Esophagus squamous epithelium (tissue), 5 donors: Measurements from ENCODE around the gene NUDT21. TPM values are rescaled to one million over a fixed set of nuclear protein-coding genes. Genes with fewer than 3 reads are reported as not detected.
A peak's percentile ranks its signal among the peaks of the same experiment; 100 is the strongest.

Source experiments
- DNase-seq: peaks from one replicate; lab custom pipeline; 2025; lab: John Stamatoyannopoulos, UW
- H3K27ac ChIP-seq, 4 donors: fragments of 200-600 bp; sonication (generic); one replicate each; pipeline ENCODE4 v1.5.1; 2016 to 2019; ENCODE audit warnings: mild to moderate bottlenecking in 1 of 4
- H3K27me3 ChIP-seq, 4 donors: fragments of 200-600 bp; sonication (generic); 1 replicate in 3 of 4; 2 replicates in 1 of 4; pipeline versions ENCODE4 v1.5.1 to v1.6.0; 2017 to 2021; ENCODE audit warnings: antibody characterized with exemption in 1 of 4
- H3K36me3 ChIP-seq, 3 donors: fragments of 200-600 bp; sonication (generic); one replicate each; pipeline ENCODE4 v1.5.1; 2016 to 2019
- H3K4me1 ChIP-seq, 3 donors: fragments of 200-600 bp; sonication (generic); one replicate each; pipeline ENCODE4 v1.5.1; 2017 to 2019
- H3K4me3 ChIP-seq, 4 donors: fragments of 200-600 bp; sonication (generic); 1 replicate in 3 of 4; 2 replicates in 1 of 4; pipeline ENCODE4 v1.5.1; 2016 to 2019; ENCODE audit warnings: mild to moderate bottlenecking in 2 of 4, moderate library complexity in 1 of 4
- H3K9me3 ChIP-seq, 3 donors: fragments of 200-600 bp; sonication (generic); one replicate each; pipeline ENCODE4 v1.5.1; 2016 to 2019
- CTCF ChIP-seq, 6 experiments: fragments of 450-650 bp in 4 of 6; fragments of 200-600 bp in 2 of 6; sonication (generic) in 2 of 6; IDR thresholded peaks; one replicate each; pipeline ENCODE4 v1.5.1; 2016 to 2019; ENCODE audit warnings: antibody characterized with exemption in 6 of 6, mild to moderate bottlenecking in 4 of 6, moderate library complexity in 4 of 6
- POLR2A ChIP-seq, 4 donors: fragments of 450-650 bp; IDR thresholded peaks; one replicate each; pipeline ENCODE4 v1.6.1; 2017; ENCODE audit warnings: antibody characterized with exemption in 4 of 4, mild to moderate bottlenecking in 4 of 4, moderate library complexity in 3 of 4
- WGBS, 2 donors: methylation state at CpG; one replicate each; pipeline ENCODE4 v1.1.5; 2018; 5-methylcytosine and 5-hydroxymethylcytosine counted together
- intact Hi-C: fragments of 100-400 bp; cut with DNase I; formaldehyde crosslinking; loops from one replicate; pipeline ENCODE4 v1.15.0; 2022
- total RNA-seq, 4 donors: library from RNA; depleted of rRNA; stranded (reverse); fragments of >200 nt; gene quantifications; one replicate each; pipeline ENCODE4 v1.1.0, GENCODE V29; 2016
- donor health status: DM: yes; HTN: yes; CAD: no.

The NUDT21 gene
- total RNA-seq, 4 donors from 2014 or later: 39.4 to 55.5 (median 48.2) TPM

- peak overlapping the region; percentile 77 to 94 (median 84) for H3K4me3 ChIP-seq
- no peaks in the 10 kb centered on the region for H3K27me3 ChIP-seq
- TF ChIP-seq CTCF (IDR thresholded peaks at IDR 0.05) (no peak), POLR2A (IDR thresholded peaks at IDR 0.05) (no peak)
- H3K27ac ChIP-seq: peak overlapping the region; percentile 86 to 90 (median 89)
- H3K4me1 ChIP-seq: peaks cover 11 to 50% (median 25%) of the 10 kb centered on the region in 3 donors
- H3K36me3 ChIP-seq: peaks cover 0 to 48% (median 7%) of the 10 kb centered on the region in 3 donors
- DNase-seq: no peak
- H3K9me3 ChIP-seq: no peaks in the 10 kb centered on the region
- intact Hi-C loops: no loop called here
- WGBS, 2 donors: 5 to 6% methylated on average over 18 of the region's 18 CpGs
Observed at GRCh38 chr16:56450275-56450985, 702 bp downstream of the NUDT21 start.

- intact Hi-C loops: no loop called here
- Histone ChIP-seq H3K4me3 (no peak overlapping the region), H3K27ac (no peak overlapping the region), H3K4me1 (peaks cover 11 to 43% (median 22%) of the 10 kb centered on the region in 3 donors), H3K36me3 (peaks cover 0 to 49% (median 10%) of the 10 kb centered on the region in 3 donors), H3K27me3 (no peaks in the 10 kb centered on the region), H3K9me3 (no peaks in the 10 kb centered on the region)
- DNase-seq: no peak
- TF ChIP-seq CTCF (IDR thresholded peaks at IDR 0.05): no peak
- TF ChIP-seq POLR2A (IDR thresholded peaks at IDR 0.05): no peak
Observed at GRCh38 chr16:56448005-56448404, 3.1 kb downstream of the NUDT21 start.

GRCh38 chr16:56447286-56447685, 3.8 kb downstream of the NUDT21 start:
- WGBS, 2 donors: 45 to 55% methylated on average over 2 of the region's 2 CpGs
- TF ChIP-seq POLR2A (IDR thresholded peaks at IDR 0.05) (no peak), CTCF (IDR thresholded peaks at IDR 0.05) (no peak)
- Histone ChIP-seq H3K27me3 (no peaks in the 10 kb centered on the region), H3K9me3 (no peaks in the 10 kb centered on the region), H3K36me3 (peaks cover 0 to 56% (median 10%) of the 10 kb centered on the region in 3 donors), H3K27ac (no peak overlapping the region), H3K4me1 (peaks cover 11 to 36% (median 15%) of the 10 kb centered on the region in 3 donors), H3K4me3 (no peak overlapping the region)
- intact Hi-C loops: no loop called here
- DNase-seq: no peak

- no peaks in the 10 kb centered on the region for H3K4me1 ChIP-seq
- no peaks in the 10 kb centered on the region for H3K27me3 ChIP-seq
- TF ChIP-seq CTCF (IDR thresholded peaks at IDR 0.05) (no peak), POLR2A (IDR thresholded peaks at IDR 0.05) (no peak)
- H3K9me3 ChIP-seq: no peaks in the 10 kb centered on the region
- H3K4me3 ChIP-seq: no peak overlapping the region
- no peak for DNase-seq
- 83 to 91% methylated on average over 1 of the region's 1 CpG for WGBS, 2 donors
- H3K36me3 ChIP-seq: peaks cover 3 to 96% (median 15%) of the 10 kb centered on the region in 3 donors
- no peak overlapping the region for H3K27ac ChIP-seq
- intact Hi-C loops: no loop called here
Observed at GRCh38 chr16:56438038-56438437, 13.1 kb downstream of the NUDT21 start.

- H3K4me3 ChIP-seq: no peak overlapping the region
- intact Hi-C loops: no loop called here
- TF ChIP-seq POLR2A (IDR thresholded peaks at IDR 0.05) (no peak), CTCF (IDR thresholded peaks at IDR 0.05) (no peak)
- no peaks in the 10 kb centered on the region for H3K27me3 ChIP-seq
- H3K9me3 ChIP-seq: no peaks in the 10 kb centered on the region
- no peak overlapping the region for H3K27ac ChIP-seq
- no peaks in the 10 kb centered on the region for H3K4me1 ChIP-seq
- H3K36me3 ChIP-seq: peaks cover 3 to 99% (median 15%) of the 10 kb centered on the region in 3 donors
- no peak for DNase-seq
Observed at GRCh38 chr16:56436258-56436657, 14.9 kb downstream of the NUDT21 start.
